ENCODE results near the gene IL22.

IL22 gene, protein sequence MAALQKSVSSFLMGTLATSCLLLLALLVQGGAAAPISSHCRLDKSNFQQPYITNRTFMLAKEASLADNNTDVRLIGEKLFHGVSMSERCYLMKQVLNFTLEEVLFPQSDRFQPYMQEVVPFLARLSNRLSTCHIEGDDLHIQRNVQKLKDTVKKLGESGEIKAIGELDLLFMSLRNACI

DNA sequence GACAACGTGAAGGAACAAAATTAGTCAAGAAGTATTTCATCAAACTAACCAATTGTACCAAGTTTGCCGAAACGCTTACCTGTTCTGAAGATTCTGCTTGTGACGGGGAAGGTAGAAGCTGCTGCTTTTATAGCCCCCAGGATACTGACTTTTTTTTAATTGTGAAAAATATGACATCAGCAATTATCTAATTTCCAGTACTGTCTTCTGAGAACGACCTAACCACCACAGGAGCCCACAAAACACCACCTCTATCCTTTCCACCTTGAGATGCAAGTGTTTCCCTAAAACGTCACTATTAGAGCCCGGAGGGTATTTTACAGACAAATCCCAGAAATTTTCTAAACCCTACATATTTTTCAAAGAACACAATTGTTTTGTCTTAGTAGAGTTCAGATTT, at the start of gene IL22:
IL22 (minus strand) TSS at position 101 of the 400 bp plus-strand sequence. CDS start 156 bp downstream, outside the sequence.
- DNase-seq (ENCODE audit: low spot score) = no peak

GRCh38 chr12:68297929-68298328, 44.5 kb upstream of the IL22 start:
- DNase-seq (ENCODE audit: low spot score) = no peak

GRCh38 chr12:68294251-68294650, 40.8 kb upstream of the IL22 start:
- DNase-seq (ENCODE audit: low spot score) = no peak

DNA sequence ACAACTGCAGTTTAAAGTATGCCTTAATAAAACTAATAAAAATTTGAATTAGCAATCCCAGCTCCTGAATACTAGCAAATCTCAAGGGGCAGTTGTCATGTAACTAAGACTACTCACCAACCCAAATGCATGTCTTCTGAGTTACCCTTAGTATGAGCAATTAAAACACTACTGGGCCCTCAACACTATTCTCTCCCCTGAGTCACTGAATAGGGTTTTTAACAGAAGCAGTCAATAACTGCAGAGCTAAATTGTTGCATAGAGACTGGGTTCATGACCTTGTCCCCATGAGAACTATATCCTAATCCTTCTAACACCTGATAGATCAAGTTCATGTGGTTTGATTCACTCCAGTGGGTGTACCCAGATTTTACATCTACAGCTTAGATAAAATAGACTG, 39.9 kb upstream of the IL22 start:
- DNase-seq (ENCODE audit: low spot score) = no peak

DNA sequence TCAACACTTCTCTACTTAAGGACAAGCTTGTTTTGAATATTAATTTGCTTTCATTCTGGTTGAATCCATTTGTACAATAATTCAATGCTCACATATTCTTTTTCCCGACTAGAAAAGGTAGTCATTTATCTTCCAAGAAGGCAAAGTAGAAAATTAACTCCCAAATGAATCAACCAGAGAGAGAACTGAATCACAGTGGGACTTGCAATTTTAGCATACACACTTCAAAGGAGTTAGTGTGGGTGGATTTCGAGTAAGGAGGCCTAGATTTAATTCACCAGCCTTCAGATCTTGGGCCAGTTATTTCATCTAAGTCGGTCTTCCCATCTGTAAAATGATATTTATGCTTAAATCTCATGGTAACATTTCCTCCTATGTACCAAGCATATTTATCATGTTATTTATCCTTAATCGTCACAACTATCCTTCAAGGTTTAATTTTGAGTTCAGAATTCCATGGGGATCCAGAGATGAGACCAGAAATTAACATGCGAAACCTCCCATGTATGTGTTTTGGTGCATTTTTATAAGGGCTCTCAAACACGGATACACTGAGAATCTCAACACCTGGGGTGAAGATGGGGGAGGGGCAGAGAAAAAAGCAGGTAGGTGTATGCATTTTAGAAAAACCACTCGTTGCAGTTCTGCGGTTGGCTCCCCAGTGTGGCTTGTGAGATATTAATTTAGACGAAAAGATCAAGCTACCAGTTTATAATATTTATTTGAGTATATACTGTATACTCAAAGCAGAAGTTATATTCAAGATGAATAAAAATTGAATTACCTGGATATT, 38.9 kb upstream of the IL22 start:
- no peak for DNase-seq (ENCODE audit: low spot score)

GRCh38 chr12:68291396-68292036, 38.1 kb upstream of the IL22 start:
- no peak for DNase-seq (ENCODE audit: low spot score)

DNA sequence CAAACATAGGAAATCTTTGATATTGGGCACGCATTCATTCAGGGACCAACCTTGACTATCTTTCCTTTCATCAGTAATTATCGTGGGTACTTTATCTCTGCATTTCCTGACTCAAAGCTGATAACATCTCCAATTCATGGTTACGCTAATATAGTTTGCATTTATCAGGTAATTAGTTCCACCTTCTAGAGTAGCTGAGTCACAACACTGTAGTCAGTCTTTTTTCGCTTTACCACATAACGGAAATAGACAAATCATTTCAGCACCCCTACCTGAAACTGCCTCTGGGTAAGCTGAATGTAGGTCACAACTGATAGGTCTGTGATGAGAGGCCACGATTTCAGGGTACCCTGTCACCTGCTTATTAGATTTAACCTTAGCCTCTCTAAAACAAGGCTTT, 36.7 kb upstream of the IL22 start:
- DNase-seq (ENCODE audit: low spot score) = no peak

- no peak for DNase-seq (ENCODE audit: low spot score)
These were observed 33.7 kb upstream of the IL22 start for GRCh38 chr12:68287106-68287505.

DNA sequence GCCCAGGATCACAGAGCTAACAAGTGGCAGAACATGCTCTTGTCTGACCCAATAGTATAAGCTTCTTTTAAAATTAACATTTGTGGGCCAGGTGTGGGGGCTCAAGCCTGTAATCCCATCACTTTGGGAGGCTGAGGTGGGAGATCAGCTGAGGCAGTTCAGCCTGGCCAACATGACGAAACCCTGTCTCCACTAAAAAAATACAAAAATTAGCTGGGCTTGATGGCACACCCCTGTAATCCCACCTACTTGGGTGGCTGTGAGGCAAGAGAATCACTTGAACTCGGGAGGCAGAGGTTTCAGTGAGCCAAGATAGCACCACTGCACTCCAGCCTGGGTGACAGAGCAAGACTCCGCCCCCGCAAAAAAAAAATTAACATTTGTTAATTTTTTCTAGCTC, 33.0 kb upstream of the IL22 start:
- DNase-seq (ENCODE audit: low spot score) = no peak

- DNase-seq (ENCODE audit: low spot score) = no peak
These were observed 32.1 kb upstream of the IL22 start for GRCh38 chr12:68285541-68285940.

GRCh38 chr12:68281322-68282077, 28.1 kb upstream of the IL22 start:
- DNase-seq (ENCODE audit: low spot score) = no peak

GRCh38 chr12:68280240-68280639, 26.8 kb upstream of the IL22 start:
- no peak for DNase-seq (ENCODE audit: low spot score)

GRCh38 chr12:68279227-68280054, 26.0 kb upstream of the IL22 start:
- DNase-seq (ENCODE audit: low spot score) = no peak

GRCh38 chr12:68276402-68276930, 23.1 kb upstream of the IL22 start:
- no peak for DNase-seq (ENCODE audit: low spot score)

GRCh38 chr12:68272732-68273131, 19.3 kb upstream of the IL22 start:
- no peak for DNase-seq (ENCODE audit: low spot score)

DNA sequence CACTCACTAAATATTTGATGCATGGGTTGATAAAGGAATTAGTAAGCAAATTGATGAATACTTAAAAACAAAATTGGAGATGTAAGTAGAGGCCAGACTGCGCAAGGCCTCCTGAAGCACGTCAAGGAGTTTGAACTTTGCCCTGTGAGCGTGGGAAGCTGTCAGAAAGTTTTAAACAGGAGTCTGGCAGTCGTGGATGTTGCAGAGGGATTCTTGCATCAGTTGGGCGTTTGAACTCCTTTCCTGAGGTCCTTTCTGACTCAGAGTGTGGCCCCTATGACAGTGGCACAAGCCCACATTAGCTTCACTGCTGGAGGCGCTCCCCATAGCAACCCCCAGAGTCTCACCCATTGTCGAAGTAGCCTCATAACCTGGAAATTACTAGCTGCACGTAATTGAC, 17.9 kb upstream of the IL22 start:
- no peak for DNase-seq (ENCODE audit: low spot score)

DNA sequence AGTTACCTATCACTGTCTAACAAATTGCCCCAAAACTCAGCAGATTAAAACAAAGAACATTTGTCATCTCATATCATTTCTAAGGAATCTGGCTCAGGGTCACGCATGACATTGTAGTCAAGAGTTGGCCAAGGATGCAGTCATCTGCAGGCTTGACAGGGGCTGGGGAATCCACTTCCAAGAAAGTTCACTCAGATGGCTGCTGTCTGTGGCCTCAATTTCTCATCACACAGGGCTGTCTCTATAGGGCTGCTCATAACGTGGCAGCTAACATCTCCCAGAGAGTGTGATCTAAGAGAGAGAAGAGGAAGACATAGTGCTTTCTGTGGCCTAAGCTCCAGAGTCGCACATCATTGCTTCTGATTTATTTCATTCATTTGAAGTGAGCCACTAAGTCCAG, 17.0 kb upstream of the IL22 start:
- DNase-seq (ENCODE audit: low spot score) = no peak

- DNase-seq (ENCODE audit: low spot score) = no peak
These were observed 16.4 kb upstream of the IL22 start for GRCh38 chr12:68269779-68270178.

DNA sequence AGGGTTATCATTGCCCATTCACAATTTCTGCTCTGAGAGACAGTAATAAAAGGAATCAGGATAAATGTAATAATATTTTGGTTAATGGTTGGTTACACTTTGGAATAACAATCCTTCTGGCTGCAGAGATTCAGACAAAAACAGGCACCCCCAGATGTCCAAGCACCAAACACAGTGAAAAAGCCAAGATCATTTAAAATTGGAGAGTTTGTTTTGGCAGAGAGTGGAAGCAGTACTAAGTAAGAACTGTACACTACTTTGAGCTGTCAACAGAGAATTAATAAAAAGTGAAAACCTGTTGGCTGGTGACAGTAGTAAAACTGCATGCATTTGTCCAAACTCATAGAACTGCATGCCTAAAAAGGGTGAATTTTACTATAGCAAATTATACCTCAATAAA, 15.6 kb upstream of the IL22 start:
- no peak for DNase-seq (ENCODE audit: low spot score)

DNA sequence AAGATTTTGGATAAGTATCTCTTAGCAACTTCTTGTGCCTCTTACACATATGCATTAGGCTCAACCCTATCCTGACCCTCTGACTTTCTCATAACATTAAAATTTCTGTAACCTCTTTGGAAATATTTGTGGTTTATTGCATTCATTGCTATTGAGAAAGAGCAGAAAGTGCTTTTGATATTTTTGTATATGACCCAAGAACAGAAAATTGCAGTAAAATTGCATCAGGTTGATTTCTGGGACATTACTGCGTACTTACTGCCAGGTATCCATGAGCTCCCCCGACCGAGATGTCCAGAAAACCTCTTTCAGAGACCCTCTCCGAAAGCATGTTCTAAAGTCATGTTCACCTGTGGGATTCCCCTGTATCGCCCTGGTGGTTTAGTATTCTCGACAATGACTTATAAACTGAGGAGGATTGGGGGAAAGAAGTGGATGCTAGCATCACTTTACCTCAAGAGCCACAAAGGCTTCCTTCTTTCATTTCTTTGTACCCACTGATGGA, 14.5 kb upstream of the IL22 start:
- no peak for DNase-seq (ENCODE audit: low spot score)

DNA sequence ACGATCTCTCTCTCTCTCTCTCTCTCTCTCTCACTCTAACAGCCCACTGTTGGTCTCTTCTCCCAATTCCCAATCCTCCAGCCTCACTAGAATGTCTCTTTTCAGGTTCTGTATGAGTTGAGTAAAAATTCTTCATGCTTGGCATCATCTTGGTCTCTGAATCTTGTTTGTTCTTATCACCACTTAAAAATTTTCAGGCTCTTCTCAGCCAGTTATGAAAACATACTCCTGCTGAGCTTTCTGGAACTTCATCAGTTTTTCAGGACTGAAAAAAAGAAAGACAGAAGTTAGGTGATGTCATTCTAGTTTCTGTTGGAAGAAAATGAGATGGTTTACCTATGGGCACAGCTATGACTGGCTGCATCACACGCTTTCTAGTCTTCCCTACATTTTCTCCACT, 11.5 kb upstream of the IL22 start:
- DNase-seq (ENCODE audit: low spot score) = no peak

All from RKO (cell line).